Hepatocyte (in vitro differentiated cells): ENCODE data around the gene CDK2AP2. TPM values are rescaled to one million over a fixed set of nuclear protein-coding genes. Genes with fewer than 3 reads are reported as not detected.

Source experiments
- DNase-seq: peaks from one replicate; pipeline ENCODE4 v3.0.0-alpha.2; 2016; ENCODE audit warnings: low spot score
- H2AFZ ChIP-seq: fragments of 200-600 bp; sonication (generic); 2 replicates; pipeline ENCODE4 v1.6.0; 2016; ENCODE audit warnings: antibody characterized with exemption, mild to moderate bottlenecking
- H3K27ac ChIP-seq: fragments of 200-600 bp; sonication (generic); 2 replicates; pipeline ENCODE4 v1.5.1; 2016; ENCODE audit warnings: mild to moderate bottlenecking
- H3K27me3 ChIP-seq: fragments of 200-600 bp; sonication (generic); 2 replicates; pipeline ENCODE4 v1.6.1; 2016
- H3K36me3 ChIP-seq: fragments of 200-600 bp; sonication (generic); replicated peaks from 2 replicates; pipeline ENCODE4 v1.5.1; 2016; ENCODE audit warnings: low read depth; ENCODE audit not compliant: insufficient read depth
- H3K4me1 ChIP-seq: fragments of 200-600 bp; sonication (generic); 2 replicates; pipeline ENCODE4 v1.5.1; 2016; ENCODE audit warnings: mild to moderate bottlenecking, moderate library complexity; ENCODE audit not compliant: insufficient read depth
- H3K4me2 ChIP-seq: fragments of 200-600 bp; sonication (generic); 2 replicates; pipeline ENCODE4 v1.6.0; 2016
- H3K4me3 ChIP-seq: fragments of 200-600 bp; sonication (generic); 2 replicates; pipeline ENCODE4 v1.5.1; 2016; ENCODE audit warnings: mild to moderate bottlenecking
- H3K79me2 ChIP-seq: fragments of 200-600 bp; sonication (generic); 2 replicates; pipeline ENCODE4 v1.6.0; 2017; ENCODE audit warnings: mild to moderate bottlenecking
- H3K9me2 ChIP-seq: fragments of 200-600 bp; sonication (generic); replicated peaks from 2 replicates; pipeline ENCODE4 v1.6.0; 2017; ENCODE audit warnings: mild to moderate bottlenecking; ENCODE audit not compliant: insufficient read depth
- H3K9me3 ChIP-seq: fragments of 200-600 bp; sonication (generic); 2 replicates; pipeline ENCODE4 v1.5.1; 2016; ENCODE audit warnings: low read depth, mild to moderate bottlenecking
- H4K20me1 ChIP-seq: fragments of 200-600 bp; sonication (generic); 2 replicates; pipeline ENCODE4 v1.6.0; 2016; ENCODE audit warnings: mild to moderate bottlenecking; ENCODE audit not compliant: insufficient read depth, poor library complexity, severe bottlenecking
- EZH2 ChIP-seq: fragments of 200-600 bp; sonication (generic); IDR thresholded peaks from 2 replicates; pipeline ENCODE4 v1.6.1; 2016; ENCODE audit warnings: antibody characterized with exemption, mild to moderate bottlenecking, borderline replicate concordance
- EZH2phosphoT487 ChIP-seq: fragments of 200-600 bp; sonication (generic); IDR thresholded peaks from one replicate; pipeline ENCODE4 v1.6.1; 2018; ENCODE audit warnings: antibody characterized with exemption, mild to moderate bottlenecking, low read depth, moderate library complexity; ENCODE audit not compliant: unreplicated experiment, severe bottlenecking
- WGBS: methylation state at CpG from one replicate; pipeline ENCODE4 v1.1.6; 2016; ENCODE audit warnings: low lambda C conversion rate; ENCODE audit errors: missing lambda C conversion rate; 5-methylcytosine and 5-hydroxymethylcytosine counted together
- polyA plus RNA-seq: library from polyadenylated mRNA; unstranded; fragments of >200 nt; fragmentation: Nextera tagmentation; extraction: Ambion mirVana; gene quantifications from 2 replicates; pipeline ENCODE4 v1.2.1, GENCODE V29; 2016
- total RNA-seq: library from RNA; depleted of rRNA; stranded (reverse); fragments of >200 nt; gene quantifications from 2 replicates; pipeline ENCODE4 v1.2.3, GENCODE V29; 2014
- TF ChIP-seq, protein P1 (sequence below): fragments of 200-600 bp; sonication (generic); IDR thresholded peaks from 2 replicates; pipeline ENCODE4 v1.5.1; 2016; ENCODE audit warnings: antibody characterized with exemption, mild to moderate bottlenecking; ENCODE audit not compliant: poor library complexity

Gene CDK2AP2
- total and polyA plus RNA-seq, 2 experiments from 2014 or later: 47.3 to 177 TPM

DNA sequence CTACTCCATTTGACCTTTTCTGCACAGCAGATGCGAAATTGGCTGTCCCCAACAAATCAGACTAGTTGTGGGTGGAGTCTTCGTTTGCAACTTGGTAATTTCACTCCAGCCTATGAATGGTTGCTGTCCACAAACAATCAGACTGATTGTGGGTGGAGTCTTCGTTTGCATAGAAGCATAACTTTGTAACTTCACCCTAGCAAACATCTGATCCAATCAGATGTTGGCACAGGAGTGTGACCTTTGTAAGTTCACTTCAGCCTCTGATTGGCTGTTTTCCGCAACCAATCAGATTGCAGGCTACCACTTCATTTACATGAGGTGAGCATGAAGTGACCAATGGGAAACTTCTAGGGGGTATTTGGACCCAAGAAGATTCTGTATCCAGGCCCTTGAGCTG is 31.6 kb upstream of the CDK2AP2 start:
- H3K4me3 ChIP-seq: no peak overlapping the region
- 87% methylated on average over 4 of the region's 4 CpGs for WGBS

DNA sequence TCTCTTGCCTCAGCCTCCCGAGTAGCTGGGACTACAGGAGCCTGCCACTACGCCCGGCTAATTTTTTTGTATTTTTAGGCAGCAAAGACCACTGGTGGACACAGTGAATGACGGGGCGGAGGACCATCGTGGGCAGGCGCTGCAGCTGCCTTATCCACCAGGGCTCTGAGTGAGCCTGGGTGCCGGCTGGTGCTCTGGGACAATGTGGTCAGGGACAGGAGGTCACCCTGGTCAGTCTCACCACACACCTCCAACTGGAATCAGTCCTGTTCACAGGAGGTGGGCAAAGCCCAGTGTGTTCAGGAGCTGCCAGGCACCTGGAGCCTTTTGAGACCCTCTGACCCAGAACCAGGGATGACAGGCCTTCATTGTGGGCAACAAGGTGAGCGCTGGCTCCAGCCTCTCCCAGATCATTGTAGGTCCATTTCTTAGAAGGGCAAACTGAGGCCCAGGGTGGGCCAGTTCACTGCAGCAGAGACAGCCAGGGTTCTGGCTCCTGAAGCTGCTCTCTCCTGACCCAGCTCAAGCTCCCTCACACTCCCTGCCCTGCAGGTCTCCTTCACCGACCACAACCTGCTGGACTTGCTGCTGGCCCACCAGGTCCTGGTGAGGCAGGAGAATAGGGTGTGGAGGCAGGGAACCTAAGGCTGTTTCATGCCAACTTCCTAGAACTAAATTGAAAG is 31.0 kb upstream of the CDK2AP2 start:
- Histone ChIP-seq H3K4me2 (no peak overlapping the region), H3K4me3 (no peak overlapping the region)
- TF ChIP-seq EZH2phosphoT487: no peak
- no peak for TF ChIP-seq EZH2
- TF ChIP-seq, protein P1, sequence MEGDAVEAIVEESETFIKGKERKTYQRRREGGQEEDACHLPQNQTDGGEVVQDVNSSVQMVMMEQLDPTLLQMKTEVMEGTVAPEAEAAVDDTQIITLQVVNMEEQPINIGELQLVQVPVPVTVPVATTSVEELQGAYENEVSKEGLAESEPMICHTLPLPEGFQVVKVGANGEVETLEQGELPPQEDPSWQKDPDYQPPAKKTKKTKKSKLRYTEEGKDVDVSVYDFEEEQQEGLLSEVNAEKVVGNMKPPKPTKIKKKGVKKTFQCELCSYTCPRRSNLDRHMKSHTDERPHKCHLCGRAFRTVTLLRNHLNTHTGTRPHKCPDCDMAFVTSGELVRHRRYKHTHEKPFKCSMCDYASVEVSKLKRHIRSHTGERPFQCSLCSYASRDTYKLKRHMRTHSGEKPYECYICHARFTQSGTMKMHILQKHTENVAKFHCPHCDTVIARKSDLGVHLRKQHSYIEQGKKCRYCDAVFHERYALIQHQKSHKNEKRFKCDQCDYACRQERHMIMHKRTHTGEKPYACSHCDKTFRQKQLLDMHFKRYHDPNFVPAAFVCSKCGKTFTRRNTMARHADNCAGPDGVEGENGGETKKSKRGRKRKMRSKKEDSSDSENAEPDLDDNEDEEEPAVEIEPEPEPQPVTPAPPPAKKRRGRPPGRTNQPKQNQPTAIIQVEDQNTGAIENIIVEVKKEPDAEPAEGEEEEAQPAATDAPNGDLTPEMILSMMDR: no peak

More for the DNA sequence above, 31.6 kb upstream of the CDK2AP2 start:
- Histone ChIP-seq H2AFZ (no peak overlapping the region), H3K9me2 (no peaks in the 10 kb centered on the region), H4K20me1 (no peaks in the 10 kb centered on the region), H3K27ac (no peak overlapping the region), H3K27me3 (no peaks in the 10 kb centered on the region), H3K4me2 (no peak overlapping the region), H3K4me1 (no peaks in the 10 kb centered on the region), H3K79me2 (no peaks in the 10 kb centered on the region), H3K9me3 (no peaks in the 10 kb centered on the region), H3K36me3 (no peaks in the 10 kb centered on the region)
- no peak for DNase-seq
- TF ChIP-seq EZH2phosphoT487 (no peak), EZH2 (no peak)
- TF ChIP-seq, protein P1: no peak

DNA sequence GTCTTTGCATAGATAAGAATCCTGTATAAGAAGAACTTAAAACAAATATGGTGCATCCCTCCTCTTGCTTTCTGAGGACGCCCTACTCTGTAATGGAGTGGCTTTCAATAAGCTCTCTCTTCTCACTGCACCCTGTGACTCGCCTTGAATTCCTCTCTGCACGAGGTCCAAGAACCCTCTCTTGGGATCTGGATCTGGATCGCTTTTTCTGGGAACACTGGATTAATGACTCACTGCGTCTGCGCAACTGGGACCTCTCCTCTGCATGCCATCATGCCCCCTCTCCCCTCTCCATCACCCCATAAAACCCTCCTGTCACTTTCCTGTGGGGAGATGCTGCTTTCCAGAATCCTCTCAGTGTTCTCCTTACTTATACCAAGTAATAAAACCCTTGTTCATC is 30.3 kb upstream of the CDK2AP2 start:
- no peaks in the 10 kb centered on the region for H3K9me2 ChIP-seq
- H4K20me1 ChIP-seq: no peaks in the 10 kb centered on the region
- no peak for TF ChIP-seq EZH2phosphoT487
- TF ChIP-seq, protein P1: no peak
- H3K9me3 ChIP-seq: peaks cover 4% of the 10 kb centered on the region
- H3K79me2 ChIP-seq: no peaks in the 10 kb centered on the region
- no peak overlapping the region for H3K27ac ChIP-seq
- H3K4me1 ChIP-seq: no peaks in the 10 kb centered on the region
- no peak overlapping the region for H2AFZ ChIP-seq
- no peaks in the 10 kb centered on the region for H3K27me3 ChIP-seq
- 74% methylated on average over 6 of the region's 6 CpGs for WGBS
- H3K36me3 ChIP-seq: no peaks in the 10 kb centered on the region
- no peak for DNase-seq
- no peak overlapping the region for H3K4me3 ChIP-seq
- no peak overlapping the region for H3K4me2 ChIP-seq

More for the DNA sequence above, 31.0 kb upstream of the CDK2AP2 start:
- DNase-seq: no peak
- Histone ChIP-seq H3K79me2 (no peaks in the 10 kb centered on the region), H3K9me3 (peaks cover 1% of the 10 kb centered on the region), H3K36me3 (no peaks in the 10 kb centered on the region), H3K9me2 (no peaks in the 10 kb centered on the region), H3K4me1 (no peaks in the 10 kb centered on the region), H2AFZ (no peak overlapping the region), H3K27ac (no peak overlapping the region), H4K20me1 (no peaks in the 10 kb centered on the region), H3K27me3 (no peaks in the 10 kb centered on the region)
- WGBS: 85% methylated on average over 10 of the region's 10 CpGs
